CD4-positive, alpha-beta T cell treated with Interleukin-15 for 4 hours (primary cell): Measurements from ENCODE around the gene COPS4.
"Not testable (repeated sequence)": the region's sequence is repeated elsewhere in the genome, so short reads cannot be mapped to it uniquely, and the experiment has no call there.

Experiments used
- DNase-seq: peaks from one replicate; pipeline ENCODE4 v3.0.0-alpha.2; 2020; ENCODE audit warnings: low spot score

COPS4 gene

GRCh38 chr4:83034630-83035494 is at the start of gene COPS4:
TSS of gene COPS4 (plus strand) at chr4:83035183. CDS start at chr4:83035225, 42 bp downstream.
- peak; percentile 98 for DNase-seq

- DNase-seq, result not testable (repeated sequence)
Observed at GRCh38 chr4:82987519-82987918, 47.5 kb upstream of the COPS4 start.

DNA sequence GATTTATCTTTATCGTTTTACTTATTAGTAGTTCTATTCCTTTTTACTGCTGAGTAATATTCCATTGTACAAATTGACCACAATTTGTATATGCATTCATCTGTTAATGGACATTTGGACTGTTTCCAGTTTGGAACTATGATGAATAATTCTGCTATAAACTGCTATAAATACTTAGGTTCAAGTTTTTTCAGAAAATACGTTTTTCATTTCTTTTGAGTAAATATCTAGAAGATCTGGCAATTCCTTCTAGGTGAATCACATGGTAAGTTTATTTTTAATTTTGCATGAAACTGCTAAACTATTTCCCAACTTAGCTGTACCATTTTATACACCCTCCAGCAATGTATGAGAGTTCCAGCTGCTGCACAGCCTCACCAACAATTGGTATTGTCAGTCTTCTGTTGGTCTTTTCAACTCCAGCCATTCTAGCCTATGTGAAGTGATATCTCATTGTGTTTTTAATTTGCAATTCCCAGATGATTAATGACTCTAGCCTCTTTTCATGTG is 46.6 kb upstream of the COPS4 start:
- DNase-seq, result no peak

DNA sequence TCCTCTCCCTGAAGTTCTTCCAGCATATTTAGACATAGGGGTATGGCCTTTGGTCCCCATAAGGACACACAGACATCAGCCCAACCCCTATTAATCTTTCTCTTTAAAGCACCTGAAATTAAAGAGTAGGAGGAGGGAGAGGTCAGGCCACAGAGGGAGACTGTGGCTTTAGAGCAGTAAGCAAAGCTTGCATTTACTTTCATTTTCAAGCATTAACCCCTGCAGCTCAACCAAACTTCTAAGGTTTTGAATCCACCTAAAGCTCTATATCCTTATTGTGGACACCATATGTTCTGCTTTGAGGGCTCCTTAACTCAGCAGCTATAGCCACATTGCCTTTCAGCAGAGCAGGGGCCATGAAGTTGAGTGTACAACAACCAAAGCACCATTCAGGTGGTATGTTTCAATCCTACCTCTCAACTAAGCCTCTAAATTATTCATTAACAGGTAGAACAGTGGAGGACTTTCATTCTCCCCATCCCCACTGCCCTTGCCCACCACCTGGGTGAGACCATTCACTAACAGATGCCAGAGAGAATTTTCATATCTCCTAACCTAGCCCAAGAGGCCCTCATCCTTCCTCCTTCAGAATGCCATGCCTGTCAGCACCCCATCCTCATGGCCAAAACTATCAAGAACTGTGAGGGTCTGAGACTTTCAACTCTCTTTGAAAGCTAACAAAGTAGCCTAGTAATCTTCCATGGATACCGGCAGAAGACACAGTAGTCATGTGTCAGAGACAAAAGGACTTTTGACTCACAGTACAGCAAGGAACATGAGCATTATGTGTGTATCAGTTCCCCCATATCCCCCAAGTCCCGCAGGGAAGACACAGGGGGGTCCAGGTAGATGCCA is 45.2 kb upstream of the COPS4 start:
- peak; percentile 20 for DNase-seq

- DNase-seq, result no peak
Observed at GRCh38 chr4:82994834-82995233, 40.1 kb upstream of the COPS4 start.

GRCh38 chr4:82998898-82999297 is 36.1 kb upstream of the COPS4 start:
- no peak for DNase-seq

- DNase-seq, result no peak
Observed at GRCh38 chr4:83002329-83002728, 32.7 kb upstream of the COPS4 start.

DNA sequence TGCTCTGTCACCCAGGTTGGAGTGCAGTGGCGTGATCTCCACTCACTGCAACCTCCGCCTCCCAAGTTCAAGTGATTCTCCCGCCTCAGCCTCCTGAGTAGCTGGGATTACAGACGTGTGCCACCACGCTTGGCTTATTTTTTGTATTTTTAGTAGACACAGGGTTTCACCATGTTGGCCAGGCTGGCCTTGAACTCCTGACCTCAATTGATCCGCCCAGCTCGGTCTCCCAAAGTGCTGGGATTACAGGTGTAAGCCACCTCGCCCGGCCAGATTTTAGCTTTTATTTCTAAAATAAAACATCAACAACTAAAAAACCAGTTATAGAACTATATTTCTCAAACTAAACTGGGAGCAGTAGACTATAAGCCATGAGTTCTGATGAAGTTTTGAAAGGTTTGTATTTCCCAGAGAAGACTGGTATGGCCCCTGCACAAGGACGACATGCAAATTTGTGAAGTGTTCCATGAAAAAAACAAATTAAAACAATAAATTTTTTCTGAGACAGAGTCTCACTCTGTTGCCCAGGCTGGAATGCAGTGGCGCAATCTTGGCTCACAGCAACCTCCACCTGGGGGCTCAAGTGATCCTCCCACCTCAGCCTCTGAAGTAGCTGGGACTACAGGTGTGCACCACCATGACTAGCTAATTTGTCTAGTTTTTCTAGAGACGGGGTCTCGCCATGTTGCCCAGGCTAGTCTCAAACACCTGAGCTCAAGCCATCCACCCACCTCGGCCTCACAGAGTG is 31.8 kb upstream of the COPS4 start:
- DNase-seq, result not testable (repeated sequence)

GRCh38 chr4:83009529-83009928 is 25.5 kb upstream of the COPS4 start:
- no peak for DNase-seq

- DNase-seq, result no peak
Observed at GRCh38 chr4:83010111-83010521, 24.9 kb upstream of the COPS4 start.

GRCh38 chr4:83010522-83011318 is 24.3 kb upstream of the COPS4 start, which contains the start of gene LIN54:
TSS of gene LIN54 (minus strand) at chr4:83010823. CDS start at chr4:82984844, 25,979 bp downstream.
- peak; percentile 87 for DNase-seq

GRCh38 chr4:83011689-83012199 is 23.2 kb upstream of the COPS4 start:
- DNase-seq, result no peak

GRCh38 chr4:83012200-83012686 is 22.7 kb upstream of the COPS4 start:
- no peak for DNase-seq

DNA sequence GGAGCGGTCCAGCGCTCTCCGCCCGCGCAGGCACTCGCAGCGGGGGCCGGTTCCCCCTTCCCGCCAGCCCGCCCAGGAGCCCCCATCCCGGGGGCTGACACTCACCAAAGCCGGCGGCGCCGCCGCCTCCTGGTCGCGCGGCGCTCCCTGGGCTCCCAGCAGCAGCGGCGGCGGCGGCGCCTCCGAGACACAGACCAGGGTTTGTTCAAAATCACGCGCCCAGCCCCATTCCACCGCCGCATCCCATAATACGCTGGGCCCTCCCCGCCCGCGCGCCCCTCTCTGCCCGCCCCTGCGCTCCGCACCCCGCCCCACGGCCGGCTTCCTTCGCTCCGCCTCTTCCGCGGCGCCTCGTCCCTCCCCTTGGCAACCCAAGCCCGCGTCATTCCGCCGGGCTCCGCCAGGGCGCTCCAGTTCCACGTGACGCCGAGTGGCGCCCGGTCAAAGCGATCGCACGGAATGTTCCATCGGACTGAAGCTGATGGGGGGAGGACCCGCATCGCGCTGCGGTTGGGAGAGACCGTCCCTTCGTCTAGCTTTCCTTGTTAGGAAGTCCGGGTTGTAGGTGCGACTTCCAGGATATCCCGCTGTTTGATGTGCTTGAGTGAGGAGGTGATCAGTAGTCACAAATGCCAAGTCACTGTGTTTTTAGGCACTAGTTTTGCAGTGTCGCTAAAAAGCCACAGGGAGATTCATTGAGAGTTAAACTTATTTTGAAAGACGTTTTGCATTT is 22.1 kb upstream of the COPS4 start:
- peak; percentile 98 for DNase-seq

DNA sequence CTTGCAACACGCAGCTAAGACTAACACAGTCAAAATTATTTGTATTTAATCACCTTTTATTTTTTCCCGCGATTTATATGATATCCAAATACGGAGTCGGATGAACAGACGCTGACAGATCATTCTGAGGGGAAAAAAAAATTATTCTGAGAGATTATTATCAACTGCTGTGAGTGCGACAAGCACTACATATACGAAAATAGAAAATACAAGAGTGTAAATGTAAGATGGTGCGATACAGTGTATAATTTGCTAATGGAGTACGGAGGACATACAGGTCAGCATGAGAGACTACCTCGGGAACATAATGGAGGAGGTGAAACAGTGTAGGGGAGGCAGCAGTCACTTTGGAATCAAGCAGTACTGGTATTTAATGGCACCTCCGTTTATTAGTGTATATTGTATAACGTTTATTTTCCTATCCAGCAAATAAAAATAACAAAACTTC is 21.5 kb upstream of the COPS4 start:
- DNase-seq, result no peak

GRCh38 chr4:83013902-83014301 is 21.1 kb upstream of the COPS4 start:
- DNase-seq, result no peak

- DNase-seq, result no peak
Observed at GRCh38 chr4:83019794-83020494, 15.0 kb upstream of the COPS4 start.

DNA sequence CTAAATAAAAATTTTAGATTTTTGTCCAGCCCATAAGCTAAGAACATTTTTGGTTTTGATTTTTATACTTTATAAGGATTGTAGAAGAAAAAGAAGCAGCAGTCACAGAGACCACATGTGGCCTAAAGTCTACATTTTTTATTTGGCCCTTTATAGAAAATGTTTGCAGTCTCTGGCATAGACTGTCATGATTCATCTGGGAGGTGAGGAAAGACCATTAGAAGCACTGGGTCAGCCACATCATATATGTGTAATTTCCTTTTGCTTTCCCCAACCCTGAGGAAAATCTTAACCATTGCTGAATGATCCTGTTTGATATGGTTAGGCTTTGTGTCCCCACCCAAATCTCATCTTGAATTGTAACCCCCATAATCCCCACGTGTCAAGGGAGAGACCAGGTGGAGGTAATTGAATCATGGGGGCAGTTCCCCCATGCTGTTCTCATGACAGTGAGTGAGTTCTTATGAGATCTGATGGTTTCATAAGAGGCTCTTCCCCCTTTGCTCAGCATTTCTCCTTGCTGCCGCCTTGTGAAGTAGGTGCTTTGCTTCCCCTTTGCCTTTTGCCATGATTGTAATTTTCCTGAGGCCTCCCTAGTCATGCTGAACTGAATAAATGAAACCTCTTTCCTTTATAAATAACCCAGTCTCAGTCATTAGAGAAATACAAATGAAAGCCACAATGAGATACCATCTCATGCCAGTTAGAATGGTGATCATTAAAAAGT is 12.1 kb upstream of the COPS4 start:
- no peak for DNase-seq
